Endothelial cell of umbilical vein (primary cell): ENCODE results near the gene LTBP2. TPM values are rescaled to one million over a fixed set of nuclear protein-coding genes. Genes with fewer than 3 reads are reported as not detected.

Experiments
- BruUV-seq: library from RNA; stranded (reverse); fragments of 400-500 nt; replicated peaks from 2 replicates; lab custom pipeline; 2021; lab: Mats Ljungman, UMichigan
- CTCF ChIA-PET: fragments of 300-600, 350-600 bp; sonication (Branson Sonifier 250); formaldehyde crosslinking; loops from one replicate; lab custom pipeline; 2021; ENCODE audit warnings: antibody characterized with exemption, inconsistent platforms; lab: Charles Lee
- POLR2A ChIA-PET: fragments of 300-600, 350-600 bp; sonication (Branson Sonifier 250); formaldehyde crosslinking; loops from one replicate; lab custom pipeline; 2021; ENCODE audit warnings: antibody characterized with exemption, inconsistent platforms; lab: Charles Lee
- DNase-seq: peaks from one replicate; pipeline ENCODE4 v3.0.0-alpha.2; 2011; ENCODE audit warnings: low read depth, low spot score
- FAIRE-seq: peaks from 2 replicates; lab custom pipeline; 2011; peaks lifted over from hg19 to GRCh38; lab: Jason Lieb, UNC
- H2AFZ ChIP-seq: 2 replicates; pipeline ENCODE4 v1.6.0; 2012; ENCODE audit warnings: low read depth, low read length, control low read depth, inconsistent platforms
- H3K27ac ChIP-seq: 2 replicates; pipeline ENCODE4 v1.5.1; 2011; ENCODE audit warnings: low read depth, mild to moderate bottlenecking, control low read depth, low read length, moderate library complexity; ENCODE audit not compliant: insufficient read depth
- H3K27me3 ChIP-seq, 2 experiments: 2 replicates each; pipeline versions ENCODE4 v1.6.0 to v1.6.1; 2011; ENCODE audit warnings: low read length in 2 of 2, mixed read lengths in 1 of 2; ENCODE audit not compliant: control insufficient read depth in 2 of 2, insufficient read depth in 2 of 2
- H3K36me3 ChIP-seq, 2 experiments: 2 replicates in 1 of 2; 3 replicates in 1 of 2; pipeline ENCODE4 v1.5.1; 2011; ENCODE audit warnings: low read length in 2 of 2, mild to moderate bottlenecking in 1 of 2, moderate library complexity in 1 of 2; ENCODE audit not compliant: control insufficient read depth in 2 of 2, insufficient read depth in 2 of 2; ENCODE audit errors: extremely low read depth in 1 of 2
- H3K4me1 ChIP-seq: 3 replicates; pipeline ENCODE4 v1.5.1; 2011; ENCODE audit warnings: mild to moderate bottlenecking, low read length; ENCODE audit not compliant: control insufficient read depth, insufficient read depth; ENCODE audit errors: extremely low read depth
- H3K4me2 ChIP-seq: 2 replicates; pipeline ENCODE4 v1.6.1; 2011; ENCODE audit warnings: low read length, control low read depth, mixed read lengths; ENCODE audit not compliant: insufficient read depth
- H3K4me3 ChIP-seq, 3 experiments: fragments of 200-600 bp in 1 of 3; sonication (generic), shearing (Covaris generic) in 1 of 3; replicated peaks in 1 of 3; 2 replicates each; pipeline ENCODE4 v1.5.1; 2011 to 2016; ENCODE audit warnings: control low read depth in 3 of 3, low read length in 3 of 3, mild to moderate bottlenecking in 2 of 3, inconsistent platforms in 1 of 3, low read depth in 1 of 3, moderate library complexity in 1 of 3; ENCODE audit not compliant: insufficient read depth in 1 of 3
- H3K79me2 ChIP-seq: 2 replicates; pipeline ENCODE4 v1.6.0; 2012; ENCODE audit warnings: low read length, inconsistent platforms; ENCODE audit not compliant: control insufficient read depth, insufficient read depth
- H3K9ac ChIP-seq: replicated peaks from 2 replicates; pipeline ENCODE3; 2011; ENCODE audit warnings: low read length, control low read depth; ENCODE audit not compliant: insufficient read depth; ENCODE audit errors: extremely low read depth
- H3K9me1 ChIP-seq: replicated peaks from 3 replicates; pipeline ENCODE4 v1.6.0; 2011; ENCODE audit warnings: mild to moderate bottlenecking, low read length; ENCODE audit not compliant: control insufficient read depth, insufficient read depth; ENCODE audit errors: extremely low read depth
- H3K9me3 ChIP-seq: replicated peaks from 2 replicates; pipeline ENCODE4 v1.5.1; 2012; ENCODE audit warnings: low read length, inconsistent platforms; ENCODE audit not compliant: control insufficient read depth, insufficient read depth
- H4K20me1 ChIP-seq: replicated peaks from 2 replicates; pipeline ENCODE3; 2011; ENCODE audit warnings: mild to moderate bottlenecking, low read length; ENCODE audit not compliant: control insufficient read depth, insufficient read depth; ENCODE audit errors: extremely low read depth
- EZH2 ChIP-seq: IDR thresholded peaks from 2 replicates; pipeline ENCODE4 v1.6.1; 2012; ENCODE audit warnings: borderline replicate concordance, low read depth, mild to moderate bottlenecking, moderate library complexity, low read length, inconsistent platforms; ENCODE audit not compliant: severe bottlenecking
- FOS ChIP-seq: IDR thresholded peaks from 2 replicates; pipeline ENCODE4 v1.6.1; 2011; ENCODE audit warnings: mild to moderate bottlenecking, low read length, moderate library complexity, borderline replicate concordance; ENCODE audit not compliant: insufficient read depth
- GATA2 ChIP-seq: IDR thresholded peaks from 2 replicates; pipeline ENCODE4 v1.7.0; 2011; ENCODE audit warnings: low read depth, mild to moderate bottlenecking, moderate library complexity, mixed read lengths, low read length; ENCODE audit not compliant: insufficient read length, insufficient read depth
- JUN ChIP-seq: IDR thresholded peaks from 2 replicates; pipeline ENCODE4 v1.6.1; 2011; ENCODE audit warnings: borderline replicate concordance, low read depth; ENCODE audit not compliant: insufficient read length, insufficient read depth
- MYC ChIP-seq: IDR thresholded peaks from one replicate; pipeline ENCODE4 v1.6.1; 2011; ENCODE audit warnings: mild to moderate bottlenecking, low read depth, low read length
- POLR2A ChIP-seq: IDR thresholded peaks from 2 replicates; pipeline ENCODE4 v1.6.1; 2012; ENCODE audit warnings: low read depth, mild to moderate bottlenecking, control low read depth, low read length
- POLR2AphosphoS5 ChIP-seq: IDR thresholded peaks from 2 replicates; pipeline ENCODE4 v1.6.1; 2012; ENCODE audit warnings: low read depth, mild to moderate bottlenecking, control low read depth, low read length, moderate library complexity; ENCODE audit not compliant: insufficient read depth
- dilution Hi-C: fragments of 300-500 bp; cut with MboI; formaldehyde crosslinking; loops from one replicate; pipeline ENCODE4 v1.15.0; 2019; ENCODE audit warnings: low sequenced_read_pairs; ENCODE audit not compliant: extremely low pct_ligation_motif_present
- intact Hi-C: fragments of 100-400 bp; cut with micrococcal nuclease; formaldehyde crosslinking; loops from one replicate; pipeline ENCODE4 v1.10.0; 2022
- polyA plus RNA-seq, 4 experiments: library from polyadenylated mRNA; depleted of rRNA in 3 of 4; stranded (reverse) in 3 of 4; unstranded in 1 of 4; fragments of >200 nt; gene quantifications; 2 replicates each; pipeline versions ENCODE4 v1.2.1 to v1.2.3, GENCODE V29; 2011 to 2012; ENCODE audit warnings: missing spikeins in 1 of 4
- total RNA-seq: library from RNA; stranded (reverse); gene quantifications from 2 replicates; pipeline ENCODE4 v1.2.3, GENCODE V29; 2021
- TF ChIP-seq, protein P1 (sequence below): IDR thresholded peaks from 2 replicates; pipeline ENCODE4 v1.6.1; 2011; ENCODE audit not compliant: insufficient read depth, insufficient read length
- TF ChIP-seq, protein P2 (sequence below), 2 donors: IDR thresholded peaks; 1 replicate in 1 of 2; 2 replicates in 1 of 2; pipeline ENCODE4 v1.5.1; 2011; ENCODE audit warnings: low read length in 2 of 2, mild to moderate bottlenecking in 2 of 2, moderate library complexity in 2 of 2, control low read depth in 1 of 2, inconsistent platforms in 1 of 2, low read depth in 1 of 2; ENCODE audit not compliant: insufficient read depth in 1 of 2; ENCODE audit errors: extremely low read depth in 1 of 2

The LTBP2 gene
- total and polyA plus RNA-seq, 2 donors (not counting 3 experiments of a cell fraction or from before 2014, with no cell fraction given) = 209 to 268 TPM

DNA sequence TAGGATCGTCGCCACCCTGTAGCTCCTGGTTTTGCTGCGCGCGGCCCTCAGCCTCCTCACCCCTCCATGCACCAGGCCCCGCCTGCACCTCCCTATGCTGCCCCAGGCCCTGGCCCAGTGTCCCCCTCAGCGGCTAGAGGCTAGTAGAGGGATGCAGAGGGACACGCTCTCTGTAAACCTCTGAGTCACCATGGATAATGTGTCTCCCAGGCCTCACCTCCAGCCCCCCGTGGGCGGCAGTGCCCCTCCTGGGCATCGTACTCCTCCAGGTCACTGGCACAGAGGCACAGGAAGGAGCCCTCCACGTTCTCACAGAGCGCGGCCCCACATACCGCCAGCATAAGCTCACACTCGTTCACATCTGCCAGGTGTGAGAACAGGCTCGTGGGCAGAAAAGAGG, 106.2 kb downstream of the LTBP2 start:
- Histone ChIP-seq H3K27ac (no peak overlapping the region), H3K79me2 (no peaks in the 10 kb centered on the region), H3K4me1 (no peaks in the 10 kb centered on the region), H3K4me3 (no peak overlapping the region), H3K4me2 (no peak overlapping the region), H3K9me3 (no peaks in the 10 kb centered on the region), H3K9ac (no peak overlapping the region), H4K20me1 (no peaks in the 10 kb centered on the region), H2AFZ (no peak overlapping the region), H3K36me3 (peaks cover 36 to 82% of the 10 kb centered on the region in 2 experiments), H3K9me1 (no peaks in the 10 kb centered on the region), H3K27me3 (no peaks in the 10 kb centered on the region)
- CTCF ChIA-PET = no interaction called here
- dilution Hi-C loops (no loop called here), intact Hi-C loops (no loop called here)
- DNase-seq = no peak
- no peak for TF ChIP-seq EZH2
- no peak for TF ChIP-seq JUN
- TF ChIP-seq, protein P1, sequence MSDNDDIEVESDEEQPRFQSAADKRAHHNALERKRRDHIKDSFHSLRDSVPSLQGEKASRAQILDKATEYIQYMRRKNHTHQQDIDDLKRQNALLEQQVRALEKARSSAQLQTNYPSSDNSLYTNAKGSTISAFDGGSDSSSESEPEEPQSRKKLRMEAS = no peak
- no peak for TF ChIP-seq GATA2
- no peak for TF ChIP-seq POLR2A
- TF ChIP-seq POLR2AphosphoS5 = no peak
- TF ChIP-seq FOS = no peak
- no peak for TF ChIP-seq MYC
- TF ChIP-seq, protein P2, sequence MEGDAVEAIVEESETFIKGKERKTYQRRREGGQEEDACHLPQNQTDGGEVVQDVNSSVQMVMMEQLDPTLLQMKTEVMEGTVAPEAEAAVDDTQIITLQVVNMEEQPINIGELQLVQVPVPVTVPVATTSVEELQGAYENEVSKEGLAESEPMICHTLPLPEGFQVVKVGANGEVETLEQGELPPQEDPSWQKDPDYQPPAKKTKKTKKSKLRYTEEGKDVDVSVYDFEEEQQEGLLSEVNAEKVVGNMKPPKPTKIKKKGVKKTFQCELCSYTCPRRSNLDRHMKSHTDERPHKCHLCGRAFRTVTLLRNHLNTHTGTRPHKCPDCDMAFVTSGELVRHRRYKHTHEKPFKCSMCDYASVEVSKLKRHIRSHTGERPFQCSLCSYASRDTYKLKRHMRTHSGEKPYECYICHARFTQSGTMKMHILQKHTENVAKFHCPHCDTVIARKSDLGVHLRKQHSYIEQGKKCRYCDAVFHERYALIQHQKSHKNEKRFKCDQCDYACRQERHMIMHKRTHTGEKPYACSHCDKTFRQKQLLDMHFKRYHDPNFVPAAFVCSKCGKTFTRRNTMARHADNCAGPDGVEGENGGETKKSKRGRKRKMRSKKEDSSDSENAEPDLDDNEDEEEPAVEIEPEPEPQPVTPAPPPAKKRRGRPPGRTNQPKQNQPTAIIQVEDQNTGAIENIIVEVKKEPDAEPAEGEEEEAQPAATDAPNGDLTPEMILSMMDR (IDR thresholded peaks at IDR 0.05; ENCODE audit: extremely low read depth in 1 of 2, insufficient read depth in 1 of 2, low read depth in 1 of 2, low read length in 2 of 2) = no peak
- BruUV-seq = no TSS peak
- POLR2A ChIA-PET = no interaction called here
- FAIRE-seq = no peak
